Natural killer cell (primary cell): Measurements from ENCODE around the gene SLC25A20. TPM values are rescaled to one million over a fixed set of nuclear protein-coding genes. Genes with fewer than 3 reads are reported as not detected.

Source experiments
- ATAC-seq, 3 donors: fragments of 150-1000 bp in 2 of 3; fragments of 200-7000 bp in 1 of 3; cut with Tn5 transposase; 1 replicate in 1 of 3; 2 replicates in 2 of 3; pipeline ENCODE4 v1.10.0; 2021; ENCODE audit warnings: mild to moderate bottlenecking in 2 of 3, moderate library complexity in 2 of 3
- DNase-seq, 2 donors: peaks; one replicate each; pipeline versions ENCODE4 v3.0.0 to v3.0.0-alpha.2; 2013 to 2021; ENCODE audit warnings: mixed read lengths in 1 of 2
- H3K27ac ChIP-seq: one replicate; pipeline ENCODE4 v1.5.1; 2013; ENCODE audit warnings: mild to moderate bottlenecking, low read length
- H3K27me3 ChIP-seq: one replicate; pipeline ENCODE4 v1.6.1; 2013; ENCODE audit warnings: low read length; ENCODE audit not compliant: control insufficient read depth, insufficient read depth
- H3K36me3 ChIP-seq: one replicate; pipeline ENCODE4 v1.6.1; 2013; ENCODE audit warnings: low read length; ENCODE audit not compliant: control insufficient read depth, insufficient read depth
- H3K4me1 ChIP-seq: one replicate; pipeline ENCODE4 v1.6.1; 2013; ENCODE audit warnings: low read length; ENCODE audit not compliant: control insufficient read depth, insufficient read depth
- H3K4me3 ChIP-seq: one replicate; pipeline ENCODE4 v1.5.1; 2013; ENCODE audit warnings: low read length
- H3K9me3 ChIP-seq: one replicate; pipeline ENCODE4 v1.6.1; 2013; ENCODE audit warnings: low read length; ENCODE audit not compliant: control insufficient read depth, insufficient read depth
- H3K27ac Mint-ChIP-seq, 2 donors: one replicate each; pipeline ENCODE4 v1.8.0; 2022; ENCODE audit warnings: mild to moderate bottlenecking in 2 of 2, mixed read lengths in 2 of 2, moderate library complexity in 1 of 2
- H3K27me3 Mint-ChIP-seq, 2 donors: one replicate each; pipeline ENCODE4 v1.8.0; 2022; ENCODE audit warnings: low read depth in 2 of 2, mixed read lengths in 2 of 2
- H3K36me3 Mint-ChIP-seq: one replicate; pipeline ENCODE4 v1.8.0; 2022; ENCODE audit warnings: mixed read lengths
- H3K4me1 Mint-ChIP-seq, 2 donors: one replicate each; pipeline ENCODE4 v1.8.0; 2022; ENCODE audit warnings: mixed read lengths in 2 of 2
- H3K4me3 Mint-ChIP-seq: one replicate; pipeline ENCODE4 v1.8.0; 2022; ENCODE audit warnings: mild to moderate bottlenecking, moderate library complexity, mixed read lengths
- H3K9me3 Mint-ChIP-seq, 2 donors: one replicate each; pipeline ENCODE4 v1.8.0; 2022; ENCODE audit warnings: mixed read lengths in 2 of 2
- CTCF ChIP-seq: fragments of 200-600 bp; IDR thresholded peaks from one replicate; pipeline ENCODE4 v1.8.0; 2022; ENCODE audit warnings: antibody characterized with exemption
- WGBS: methylation state at CpG from one replicate; pipeline ENCODE4 v1.1.7; 2013; ENCODE audit warnings: missing lambda C conversion rate; ENCODE audit not compliant: insufficient coverage; 5-methylcytosine and 5-hydroxymethylcytosine counted together
- intact Hi-C: fragments of 100-400 bp; cut with micrococcal nuclease; formaldehyde crosslinking; loops from one replicate; pipeline ENCODE4 v1.14.2; 2022
- total RNA-seq, 4 donors: library from RNA; stranded (reverse); fragments of 120-200 nt in 1 of 4; gene quantifications; one replicate each; pipeline versions ENCODE4 v1.2.3 to v1.2.4, GENCODE V29; 2013 to 2022

SLC25A20 gene
- total RNA-seq = 10 to 100 TPM; 29.5 to 64.0 (median 48.3) TPM
- 64.2 TPM for total RNA-seq (2013)

- Histone ChIP-seq H3K4me3 (peak within 1 kb of the TSS; percentile 91), H3K36me3 (no peaks in the 10 kb centered on the region), H3K9me3 (no peaks in the 10 kb centered on the region), H3K27ac (peak within 1 kb of the TSS; percentile 88), H3K4me1 (peaks cover 44% of the 10 kb centered on the region), H3K27me3 (no peaks in the 10 kb centered on the region)
- Mint-ChIP-seq H3K27me3 (no peaks in the 10 kb centered on the region), H3K4me3 (peak within 1 kb of the TSS; percentile 95), H3K27ac (peak within 1 kb of the TSS; percentile 86 to 88), H3K36me3 (no peaks in the 10 kb centered on the region), H3K4me1 (peaks cover 43 to 51% of the 10 kb centered on the region in 2 donors), H3K9me3 (no peaks in the 10 kb centered on the region)
- DNase-seq = peak; percentile 85 to 93
- intact Hi-C loops = loop anchor here (1.0 to 5.0 kb wide), 4 partner anchors 20 to 86 kb away; partner anchors contain the start of genes ARIH2 and PRKAR2A
- ATAC-seq = peak; percentile 88 to 95 (median 88)
- no peak for TF ChIP-seq CTCF
- WGBS = 2% methylated on average over 54 of the region's 54 CpGs
Measured at GRCh38 chr3:48898383-48899234, at the start of gene SLC25A20. Gene SLC25A20, minus strand, starts transcription at chr3:48898882. Its CDS starts 88 bp downstream, at chr3:48898794.

- H3K4me1 ChIP-seq = no peaks in the 10 kb centered on the region
- no peak for TF ChIP-seq CTCF
- H3K9me3 ChIP-seq = no peaks in the 10 kb centered on the region
- no peak overlapping the region for H3K27ac ChIP-seq
- ATAC-seq = no peak
- no peak for DNase-seq
- Mint-ChIP-seq H3K4me1 (peaks cover 27 to 39% of the 10 kb centered on the region in 2 donors), H3K27ac (peak overlapping the region; percentile 50 to 72), H3K27me3 (no peaks in the 10 kb centered on the region), H3K9me3 (no peaks in the 10 kb centered on the region), H3K36me3 (no peaks in the 10 kb centered on the region), H3K4me3 (no peak overlapping the region)
- intact Hi-C loops = no loop called here
- H3K27me3 ChIP-seq = no peaks in the 10 kb centered on the region
- H3K36me3 ChIP-seq = peaks cover 7% of the 10 kb centered on the region
- H3K4me3 ChIP-seq = no peak overlapping the region
- WGBS = 91% methylated on average over 4 of the region's 4 CpGs
Measured at GRCh38 chr3:48945891-48946549, 47.3 kb upstream of the SLC25A20 start.

GRCh38 chr3:48945432-48945831, 46.8 kb upstream of the SLC25A20 start:
- Histone ChIP-seq H3K27ac (no peak overlapping the region), H3K36me3 (peaks cover 7% of the 10 kb centered on the region), H3K4me3 (no peak overlapping the region), H3K27me3 (no peaks in the 10 kb centered on the region), H3K4me1 (no peaks in the 10 kb centered on the region), H3K9me3 (no peaks in the 10 kb centered on the region)
- peaks cover 27 to 39% of the 10 kb centered on the region in 2 donors for H3K4me1 Mint-ChIP-seq
- H3K27ac Mint-ChIP-seq = peak overlapping the region; percentile 50 to 72
- ATAC-seq (no peak), DNase-seq (no peak)
- no peak for TF ChIP-seq CTCF
- H3K36me3 Mint-ChIP-seq = no peaks in the 10 kb centered on the region
- 76% methylated on average over 2 of the region's 2 CpGs for WGBS
- no peaks in the 10 kb centered on the region for H3K27me3 Mint-ChIP-seq
- H3K9me3 Mint-ChIP-seq = no peaks in the 10 kb centered on the region
- intact Hi-C loops = no loop called here
- no peak overlapping the region for H3K4me3 Mint-ChIP-seq
